ENCODE measurements around the gene INCA1.
"Not testable (repeated sequence)": the region's sequence is repeated elsewhere in the genome, so short reads cannot be mapped to it uniquely, and the experiment has no call there.

Gene INCA1, protein sequence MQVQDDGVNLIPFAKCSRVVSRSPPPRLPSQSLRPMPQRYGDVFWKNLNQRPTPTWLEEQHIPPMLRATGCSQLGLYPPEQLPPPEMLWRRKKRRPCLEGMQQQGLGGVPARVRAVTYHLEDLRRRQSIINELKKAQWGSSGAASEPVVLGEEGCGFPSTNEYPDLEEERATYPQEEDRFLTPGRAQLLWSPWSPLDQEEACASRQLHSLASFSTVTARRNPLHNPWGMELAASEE

DNA sequence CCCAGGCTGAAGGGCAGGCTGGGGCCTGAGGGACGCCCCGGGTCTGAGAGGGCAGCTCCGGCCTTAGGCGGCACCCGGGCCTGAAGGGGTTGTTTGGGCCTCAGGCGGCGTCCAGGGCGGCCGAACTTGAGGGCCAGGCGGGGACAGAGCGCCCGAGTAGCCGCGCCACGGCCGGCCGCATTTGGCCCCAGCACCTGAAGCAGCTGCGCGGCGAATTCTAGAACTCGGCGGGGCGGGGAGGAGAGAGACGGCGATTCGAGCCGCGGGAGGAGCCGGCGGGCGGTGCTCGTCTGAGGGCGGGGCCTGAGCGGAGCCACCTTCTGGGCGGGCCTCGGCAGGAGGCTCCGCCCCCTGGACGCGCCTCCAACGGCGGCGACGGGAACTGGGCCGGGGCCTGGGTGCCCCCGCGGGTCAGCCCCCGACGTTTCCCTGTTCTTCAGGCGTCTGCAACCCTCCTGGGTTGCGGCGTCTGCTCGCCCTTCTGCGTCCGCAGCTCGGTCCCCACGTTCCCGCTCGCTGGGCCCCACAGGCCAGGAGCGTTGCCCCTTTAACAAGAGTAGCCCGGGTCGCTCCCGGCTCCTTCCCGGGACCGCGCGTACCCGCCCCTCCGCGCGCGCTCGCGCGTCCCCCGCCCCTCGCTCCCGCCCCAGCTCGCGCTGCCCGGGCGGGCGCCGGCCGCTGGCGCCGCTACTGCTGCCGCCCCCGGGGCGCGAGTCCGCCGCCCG, at the start of gene INCA1, which contains the start of gene KIF1C:
TSS of gene INCA1 (minus strand) at position 221 of the 725 bp plus-strand sequence. CDS start 3,085 bp downstream, outside the sequence.
TSS of gene KIF1C (plus strand) at position 649 of the 725 bp plus-strand sequence. CDS start 2,297 bp downstream, outside the sequence.
- DNase-seq, result no peak

GRCh38 chr17:5045496-5045895, 48.2 kb upstream of the INCA1 start:
- DNase-seq, result no peak

DNA sequence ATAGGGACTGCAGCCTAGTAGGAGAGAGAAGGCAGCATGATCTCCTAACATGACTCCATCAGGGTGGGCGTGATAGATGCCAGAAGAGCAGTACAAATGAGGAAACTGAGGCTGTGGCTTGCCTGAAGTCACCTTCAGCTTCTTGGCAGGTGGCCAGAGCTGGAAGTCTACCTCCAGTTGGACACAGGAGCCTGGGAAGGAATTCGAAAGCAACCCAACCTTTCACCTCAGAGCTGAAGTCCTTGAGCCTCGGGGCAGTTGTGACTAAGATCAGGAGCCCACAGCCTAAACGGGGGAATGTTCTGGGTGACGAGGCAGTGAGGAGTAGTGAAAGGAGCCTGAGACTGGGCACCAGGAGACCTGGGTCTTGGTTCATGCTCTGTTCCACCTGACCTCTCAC, 47.3 kb upstream of the INCA1 start:
- no peak for DNase-seq

GRCh38 chr17:5043524-5043923, 46.2 kb upstream of the INCA1 start:
- no peak for DNase-seq

GRCh38 chr17:5042157-5043022, 45.1 kb upstream of the INCA1 start:
- DNase-seq, result no peak

DNA sequence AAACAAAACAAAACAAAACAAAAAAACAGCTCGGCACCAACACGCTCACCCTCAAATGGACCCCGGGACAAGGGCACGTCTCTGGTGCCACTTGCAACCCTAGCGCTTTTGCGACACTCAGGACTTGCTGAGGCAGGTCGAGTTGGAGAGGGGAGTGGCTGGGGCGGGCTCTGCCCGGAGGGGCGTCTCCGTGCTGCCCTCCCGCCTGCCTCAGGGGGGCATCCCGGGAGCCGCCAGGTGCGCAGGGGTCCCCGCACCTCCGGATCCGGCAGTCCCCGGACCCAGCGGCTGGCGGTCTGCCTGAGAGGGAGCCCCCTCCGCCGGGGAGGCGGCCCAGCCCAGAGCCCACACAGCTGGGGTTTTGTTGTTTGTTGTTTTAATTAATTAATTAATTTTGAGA, 38.0 kb upstream of the INCA1 start, which contains the start of gene SLC52A1:
TSS of gene SLC52A1 (minus strand) at position 112 of the 400 bp plus-strand sequence. CDS start 820 bp downstream, outside the sequence.
- DNase-seq, result no peak

DNA sequence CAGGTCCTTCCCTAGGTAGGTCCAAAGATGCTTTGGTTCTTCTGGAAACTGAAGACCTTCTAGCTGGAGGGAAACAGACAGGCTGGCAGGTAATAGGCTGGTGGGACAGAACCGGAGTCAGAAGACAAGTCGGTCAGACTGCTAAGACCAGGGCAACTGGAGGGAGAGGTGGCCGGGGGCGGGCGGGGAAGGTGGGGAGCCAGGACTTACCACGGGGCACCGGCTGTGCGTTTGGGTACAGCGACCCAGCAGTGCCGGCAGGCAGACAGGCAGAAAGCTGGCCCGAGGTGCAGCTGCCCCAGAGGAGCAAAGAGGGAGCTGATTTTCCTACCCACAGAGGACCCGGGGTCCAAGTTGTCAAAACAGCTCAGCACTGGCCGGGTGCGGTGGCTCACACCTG, 37.3 kb upstream of the INCA1 start:
- DNase-seq, result no peak

DNA sequence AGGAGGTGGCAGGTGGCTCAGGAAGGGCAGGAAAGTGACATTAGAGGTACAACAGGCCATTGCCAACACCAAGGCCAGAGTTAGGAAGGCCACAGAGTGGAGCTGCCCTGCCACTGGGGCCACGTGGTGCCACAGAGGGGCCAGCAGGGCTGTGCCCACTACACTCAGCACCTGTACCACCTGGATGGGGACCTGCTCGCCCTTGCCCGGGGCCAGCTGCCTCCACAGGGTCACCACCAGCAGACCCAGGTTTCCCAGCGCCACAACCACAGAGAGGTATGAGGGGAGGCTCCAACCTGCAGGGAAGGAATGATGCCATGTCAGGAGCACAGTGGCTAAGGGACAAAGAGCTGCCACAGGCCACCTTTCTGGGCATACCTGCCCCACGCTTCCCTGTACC, 36.7 kb upstream of the INCA1 start:
- no peak for DNase-seq

GRCh38 chr17:5033352-5034015, 36.2 kb upstream of the INCA1 start:
- no peak for DNase-seq

- DNase-seq, result no peak
These were observed 35.5 kb upstream of the INCA1 start for GRCh38 chr17:5032865-5033264.

GRCh38 chr17:5031365-5032082, 34.2 kb upstream of the INCA1 start:
- DNase-seq, result no peak

- DNase-seq, result not testable (repeated sequence)
These were observed 32.8 kb upstream of the INCA1 start for GRCh38 chr17:5030168-5030567.

- DNase-seq, result no peak
These were observed 30.6 kb upstream of the INCA1 start for GRCh38 chr17:5027916-5028315.

DNA sequence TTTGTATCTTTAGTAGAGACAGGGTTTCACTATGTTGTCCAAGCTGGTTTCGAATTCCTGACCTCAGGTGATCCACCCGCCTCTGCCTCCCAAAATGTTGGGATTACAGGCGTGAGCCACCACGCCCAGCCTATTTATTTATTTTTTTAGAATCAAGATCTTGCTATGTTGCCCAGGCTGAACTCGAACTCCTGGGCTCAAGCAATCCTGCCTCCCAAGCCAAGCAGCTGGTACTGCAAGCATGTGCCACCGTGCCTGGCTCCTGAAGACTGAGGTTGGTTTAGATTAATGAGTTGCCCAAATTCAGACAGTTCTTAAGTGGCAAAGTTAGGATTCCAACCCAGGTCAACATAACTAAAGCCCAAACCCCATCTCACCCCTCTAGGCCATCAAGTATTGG, 30.0 kb upstream of the INCA1 start:
- DNase-seq, result no peak

DNA sequence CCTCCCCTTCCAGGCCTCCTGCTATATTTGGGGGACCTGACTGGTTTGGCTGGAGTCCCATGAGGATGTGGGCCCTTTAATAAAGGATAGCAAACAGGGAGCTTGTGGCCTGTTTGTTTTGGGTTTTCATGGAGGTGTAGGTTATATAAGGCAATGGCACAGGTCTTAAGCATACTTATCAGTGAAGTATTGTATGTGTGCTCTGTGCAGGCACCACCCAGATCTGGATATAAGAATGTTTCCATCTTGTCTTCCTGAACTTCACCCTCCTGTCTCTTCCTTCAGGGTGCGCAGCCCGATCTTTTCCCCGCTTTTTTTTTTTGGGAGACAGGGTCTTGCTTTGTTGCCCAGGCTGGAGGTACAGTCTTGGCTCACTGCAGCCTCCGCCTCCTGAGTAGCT, 27.3 kb upstream of the INCA1 start:
- DNase-seq, result no peak

GRCh38 chr17:5023588-5024147, 26.3 kb upstream of the INCA1 start:
- DNase-seq, result no peak

DNA sequence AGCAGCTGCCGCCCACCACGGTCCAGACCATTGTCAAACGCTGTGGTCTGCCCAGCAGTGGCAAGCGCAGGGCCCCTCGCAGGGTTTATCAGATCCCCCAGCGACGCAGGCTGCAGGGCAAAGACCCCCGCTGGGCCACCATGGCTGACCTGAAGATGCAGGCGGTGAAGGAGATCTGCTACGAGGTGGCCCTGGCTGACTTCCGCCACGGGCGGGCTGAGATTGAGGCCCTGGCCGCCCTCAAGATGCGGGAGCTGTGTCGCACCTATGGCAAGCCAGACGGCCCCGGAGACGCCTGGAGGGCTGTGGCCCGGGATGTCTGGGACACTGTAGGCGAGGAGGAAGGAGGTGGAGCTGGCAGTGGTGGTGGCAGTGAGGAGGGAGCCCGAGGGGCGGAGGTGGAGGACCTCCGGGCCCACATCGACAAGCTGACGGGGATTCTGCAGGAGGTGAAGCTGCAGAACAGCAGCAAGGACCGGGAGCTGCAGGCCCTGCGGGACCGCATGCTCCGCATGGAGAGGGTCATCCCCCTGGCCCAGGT, 24.9 kb upstream of the INCA1 start:
- DNase-seq, result no peak

- DNase-seq, result no peak
These were observed 23.2 kb upstream of the INCA1 start for GRCh38 chr17:5020502-5021023.

- no peak for DNase-seq
These were observed 22.2 kb upstream of the INCA1 start for GRCh38 chr17:5019475-5019956.

GRCh38 chr17:5014357-5014756, 17.0 kb upstream of the INCA1 start:
- no peak for DNase-seq

GRCh38 chr17:5011928-5012327, 14.6 kb upstream of the INCA1 start:
- no peak for DNase-seq

All from NCI-H2081 treated with DMSO at 0.1 percent for 48 hours (cell line).